COR-L47 (cell line): ENCODE results near the gene NR2E1.

Experiments used
- DNase-seq: peaks from one replicate; lab custom pipeline; 2025; lab: John Stamatoyannopoulos, UW

NR2E1 gene

DNA sequence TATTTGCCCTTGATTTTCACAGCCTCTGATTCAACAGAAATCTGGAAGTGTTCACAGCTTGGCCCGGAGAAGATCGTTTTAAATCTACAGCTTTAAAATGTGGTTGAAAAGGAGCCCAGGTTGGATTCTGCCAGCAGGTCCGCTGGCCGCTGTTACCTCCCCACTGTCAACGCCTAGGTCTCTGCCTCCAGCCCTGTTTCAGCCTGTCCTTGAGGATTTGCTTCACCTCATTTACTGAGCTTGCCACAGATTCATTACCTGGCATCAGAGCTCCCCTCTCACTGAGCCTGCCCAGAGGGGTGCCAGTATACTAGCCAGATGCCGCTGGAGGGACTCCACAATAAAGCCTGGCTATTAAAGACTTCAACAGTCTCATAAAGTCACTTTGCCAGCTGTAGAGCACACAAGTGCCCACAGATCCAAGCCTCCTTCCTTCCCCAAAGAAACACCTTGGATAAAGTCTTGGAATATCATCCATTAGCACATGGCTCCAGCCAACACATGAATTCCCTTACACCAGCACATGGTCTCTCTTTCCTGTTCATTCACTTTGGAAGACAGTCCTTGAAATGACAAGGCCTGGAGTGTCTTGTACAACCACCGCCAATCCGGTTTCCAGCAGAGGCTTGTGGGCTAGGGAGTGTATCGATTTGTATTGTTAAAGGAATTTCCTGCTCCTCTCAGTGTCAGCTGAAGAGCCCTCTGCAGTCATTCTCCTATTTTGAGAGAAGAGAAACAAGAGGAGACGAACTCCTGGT lies 9.5 kb upstream of the NR2E1 start:
- DNase-seq: no peak

DNA sequence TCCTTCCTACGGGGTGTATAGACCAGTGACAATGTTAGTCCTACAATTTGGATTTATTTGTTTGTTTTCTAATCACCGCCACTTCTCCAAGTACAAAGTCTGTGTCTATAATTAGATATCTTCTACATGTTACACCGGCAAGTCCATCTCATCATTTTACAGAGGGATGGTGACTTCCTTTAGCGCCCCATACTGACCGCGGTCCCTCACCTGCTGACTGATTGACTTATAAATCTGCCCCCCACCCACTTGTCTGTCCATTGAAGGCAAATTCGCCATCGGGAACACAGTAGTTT lies 8.9 kb upstream of the NR2E1 start:
- no peak for DNase-seq

DNA sequence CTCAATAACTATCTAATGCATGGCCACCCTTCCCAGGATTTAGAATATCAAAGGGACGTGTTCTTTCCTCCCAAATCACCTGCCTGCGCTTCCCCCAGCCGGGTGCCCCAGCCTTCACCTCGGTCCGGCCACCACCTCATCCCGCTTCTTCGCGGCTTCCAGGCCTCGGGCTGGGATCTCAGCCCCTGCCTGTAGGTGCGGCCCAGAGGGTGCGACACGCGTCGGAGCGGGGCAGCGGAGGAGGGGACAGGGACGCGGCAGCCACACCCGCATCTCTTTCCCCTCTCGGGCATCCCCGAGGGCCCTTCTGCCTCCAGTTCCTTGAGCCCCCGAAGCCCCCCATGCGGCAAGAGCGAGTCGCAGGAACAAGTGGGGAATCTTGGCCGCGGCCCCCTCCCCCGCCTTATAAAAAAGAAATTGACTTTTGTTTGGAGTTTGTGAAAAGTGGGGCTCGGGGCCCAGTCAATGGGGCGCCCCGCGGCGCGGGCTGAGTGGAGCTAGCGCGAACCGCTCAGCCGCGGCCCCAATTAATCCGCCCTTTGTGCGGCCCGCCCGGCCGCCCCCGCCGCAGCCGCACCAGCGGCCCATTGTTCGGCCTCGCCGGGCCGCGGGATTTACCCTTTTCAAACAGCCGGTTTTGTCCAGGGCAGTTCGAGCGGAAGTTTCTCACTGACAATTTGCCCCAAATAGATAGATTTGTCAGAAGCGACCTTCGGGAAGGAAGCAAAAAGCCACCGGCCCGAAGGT lies 8.4 kb upstream of the NR2E1 start:
- no peak for DNase-seq

DNA sequence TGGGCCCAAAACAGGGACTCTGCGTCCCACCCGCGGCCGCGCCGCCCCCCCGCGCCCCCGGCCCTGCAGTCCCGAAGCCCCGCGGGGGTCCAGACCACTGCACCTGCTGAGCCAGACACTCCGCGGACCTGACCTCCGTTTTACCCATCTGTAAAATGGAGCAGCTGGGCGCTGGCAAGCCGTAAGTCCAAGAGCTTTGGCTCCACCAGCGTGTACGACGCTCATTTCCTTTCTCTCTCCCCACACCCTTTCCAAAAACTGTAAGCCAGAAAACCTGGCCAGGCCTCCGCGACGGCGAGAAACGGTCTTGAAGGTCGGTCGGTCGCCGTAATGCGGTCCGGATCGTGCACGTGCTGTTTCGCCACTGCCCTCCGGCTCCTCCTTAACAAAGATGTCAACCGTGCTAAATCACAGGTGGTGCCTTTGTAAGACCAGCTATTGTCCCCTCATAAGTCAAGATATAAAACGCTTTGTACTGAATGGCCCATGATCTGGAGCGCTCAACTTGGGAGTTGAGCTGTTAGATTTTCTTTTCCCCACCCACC lies 7.8 kb upstream of the NR2E1 start:
- no peak for DNase-seq

DNA sequence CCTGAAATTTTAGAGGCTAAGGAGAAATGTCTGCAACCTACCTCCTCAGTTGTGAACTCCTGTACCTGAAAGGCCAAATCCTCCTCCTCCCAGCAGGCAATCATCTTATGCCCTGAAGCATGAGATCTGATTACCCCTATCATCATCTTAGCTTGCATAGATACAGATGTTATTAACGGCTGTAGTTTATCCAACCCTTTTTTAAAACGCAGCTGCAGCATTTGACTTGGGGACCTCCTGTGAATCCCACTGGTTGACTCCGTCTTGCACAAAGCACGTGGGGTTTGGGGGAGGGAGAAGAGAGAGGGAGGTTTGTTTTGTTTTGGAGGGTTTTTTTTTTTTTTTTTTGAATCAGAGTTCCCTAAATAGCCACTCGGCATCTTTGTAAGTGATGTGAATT lies 5.8 kb upstream of the NR2E1 start:
- no peak for DNase-seq

DNA sequence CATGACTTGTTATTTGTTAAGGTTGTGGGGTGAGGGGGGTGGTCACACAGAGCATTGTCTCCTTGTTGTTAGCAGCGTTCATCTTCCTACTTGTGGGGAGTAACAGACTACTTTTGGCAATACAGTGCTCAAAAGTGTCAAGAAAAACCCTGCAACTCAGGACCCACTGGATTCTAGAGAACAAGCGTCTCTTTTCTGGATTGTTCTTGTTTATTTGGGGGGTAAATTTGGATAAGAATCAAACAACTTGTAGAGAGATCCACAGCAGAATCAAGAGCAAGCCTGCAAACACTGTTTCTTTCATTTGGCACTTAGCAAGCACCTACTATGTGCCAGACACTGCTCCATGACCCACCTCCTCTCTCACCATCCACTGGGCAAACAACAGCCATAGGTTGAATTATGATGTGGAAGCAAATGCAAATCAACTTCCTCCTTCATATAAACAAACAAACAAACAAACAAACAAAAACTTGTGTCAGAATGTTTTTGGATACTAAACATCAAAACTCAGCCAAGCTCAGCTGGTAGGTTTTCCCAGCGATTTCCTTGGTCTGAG lies 4.0 kb upstream of the NR2E1 start:
- DNase-seq: no peak

DNA sequence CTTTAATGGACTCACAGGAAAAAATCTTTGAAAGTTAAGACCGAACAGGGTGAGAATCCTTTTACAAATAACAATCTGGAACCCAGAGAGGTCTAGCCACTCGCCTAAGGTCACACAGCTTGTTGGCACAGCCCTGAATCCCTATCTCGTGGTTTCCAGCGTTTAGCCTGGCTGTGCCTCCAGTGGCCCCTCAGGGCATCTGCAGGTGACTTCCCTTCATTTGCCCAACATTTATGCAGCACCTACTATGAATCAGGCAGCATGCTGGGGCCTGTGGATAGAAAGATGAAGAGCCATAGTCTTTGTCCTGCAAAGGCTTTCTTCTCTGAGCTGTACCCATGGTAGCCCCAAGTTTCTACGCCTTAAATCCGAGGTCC lies 2.6 kb upstream of the NR2E1 start:
- DNase-seq: no peak

DNA sequence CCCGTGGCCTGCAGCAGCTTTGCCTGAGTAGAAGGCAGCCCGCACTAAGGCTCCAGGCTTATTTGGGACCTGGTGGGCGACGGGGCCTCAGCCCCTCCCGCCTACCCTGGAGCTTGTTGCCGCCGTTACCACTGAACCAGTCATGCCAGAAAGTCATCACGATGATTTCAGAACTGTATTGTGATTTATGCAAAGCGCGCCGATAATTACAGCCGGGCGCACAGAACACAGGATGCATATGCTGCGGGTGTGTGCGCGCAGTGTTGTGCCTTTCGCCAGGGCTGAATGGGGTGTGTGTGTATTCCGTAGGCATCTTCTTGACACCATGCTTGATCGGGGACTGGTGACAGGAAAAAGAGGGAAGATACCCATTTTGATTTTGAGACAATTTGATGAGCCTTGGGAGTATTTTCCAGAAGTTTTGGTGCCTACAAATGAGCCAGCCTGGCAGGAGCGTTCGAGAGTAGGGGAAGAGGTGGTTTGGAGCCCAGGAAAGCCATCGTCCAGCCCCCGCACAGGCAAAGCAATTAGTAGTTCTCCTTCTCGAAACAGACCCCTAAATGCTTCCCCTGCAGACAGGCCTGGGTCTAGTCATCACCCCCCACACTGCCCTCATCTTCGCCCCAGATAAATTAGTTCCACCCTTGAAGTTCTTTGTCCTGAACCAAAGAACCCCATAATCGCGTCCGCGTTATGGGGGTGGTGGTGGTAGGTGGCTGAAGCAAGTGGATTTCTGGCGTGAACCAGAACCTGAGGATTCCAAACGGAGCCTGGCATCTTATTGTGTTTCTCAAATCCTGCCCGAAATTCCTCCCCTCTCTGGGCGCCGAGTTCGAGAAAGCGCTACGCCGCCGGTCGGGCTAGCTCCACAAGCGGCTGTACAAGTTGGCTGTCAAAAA lies 1.9 kb upstream of the NR2E1 start:
- DNase-seq: no peak

DNA sequence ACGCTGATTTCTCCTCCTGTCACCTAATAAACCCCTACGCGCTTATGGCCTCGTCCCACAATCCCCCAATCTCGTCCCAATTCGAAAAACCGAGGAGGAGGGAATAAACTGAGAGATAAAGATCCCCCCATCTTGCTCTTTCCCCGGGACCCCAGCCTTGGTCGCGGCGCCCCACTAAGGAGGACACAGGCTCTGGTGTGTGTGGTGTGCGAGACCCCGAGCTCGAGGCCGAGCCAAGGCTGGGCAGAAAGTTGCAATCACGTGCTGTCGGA lies 1.3 kb upstream of the NR2E1 start:
- DNase-seq: no peak

DNA sequence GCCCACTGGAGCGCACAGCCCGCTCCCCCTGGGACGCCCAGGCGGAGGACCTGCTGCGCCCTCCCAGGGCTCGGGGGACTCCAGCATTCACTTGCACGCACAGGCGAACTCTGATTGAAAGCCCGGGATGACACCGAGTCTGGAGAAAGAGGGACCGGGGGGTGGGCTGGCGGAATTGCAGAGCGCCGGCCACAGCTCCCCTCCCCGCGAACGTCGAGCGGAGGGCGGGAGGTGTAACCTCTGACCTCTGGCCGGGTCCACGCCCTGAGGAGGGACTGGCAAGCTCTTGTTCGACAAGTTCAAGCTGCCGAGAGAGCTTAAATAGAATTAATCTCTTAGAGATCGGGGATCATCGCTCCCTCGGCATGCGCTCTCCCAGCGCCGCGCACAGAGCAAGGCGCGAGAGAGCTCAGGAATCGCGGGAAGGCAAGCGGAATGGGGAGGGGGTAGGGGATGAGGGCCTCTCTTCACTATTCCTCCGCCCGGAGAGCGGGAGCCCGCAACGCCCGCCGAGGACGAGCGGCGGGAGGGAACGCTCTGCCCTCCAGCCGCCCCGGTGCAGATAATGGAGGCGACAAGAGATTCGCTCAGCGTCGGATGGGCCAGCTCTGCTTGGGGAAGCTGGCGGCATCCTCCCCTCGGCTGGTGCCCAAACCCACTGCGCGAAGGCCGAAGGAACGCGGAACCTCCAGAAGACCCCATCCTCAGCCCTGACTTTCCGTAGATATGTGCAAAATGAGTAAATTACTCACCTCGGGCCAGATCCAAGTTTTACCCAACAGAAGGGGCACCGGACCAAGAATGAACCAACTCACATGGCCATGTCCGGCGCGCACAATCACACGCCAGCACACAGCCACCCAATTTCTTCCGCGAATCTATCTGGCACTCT lies 761 bp upstream of the NR2E1 start:
- DNase-seq: no peak

DNA sequence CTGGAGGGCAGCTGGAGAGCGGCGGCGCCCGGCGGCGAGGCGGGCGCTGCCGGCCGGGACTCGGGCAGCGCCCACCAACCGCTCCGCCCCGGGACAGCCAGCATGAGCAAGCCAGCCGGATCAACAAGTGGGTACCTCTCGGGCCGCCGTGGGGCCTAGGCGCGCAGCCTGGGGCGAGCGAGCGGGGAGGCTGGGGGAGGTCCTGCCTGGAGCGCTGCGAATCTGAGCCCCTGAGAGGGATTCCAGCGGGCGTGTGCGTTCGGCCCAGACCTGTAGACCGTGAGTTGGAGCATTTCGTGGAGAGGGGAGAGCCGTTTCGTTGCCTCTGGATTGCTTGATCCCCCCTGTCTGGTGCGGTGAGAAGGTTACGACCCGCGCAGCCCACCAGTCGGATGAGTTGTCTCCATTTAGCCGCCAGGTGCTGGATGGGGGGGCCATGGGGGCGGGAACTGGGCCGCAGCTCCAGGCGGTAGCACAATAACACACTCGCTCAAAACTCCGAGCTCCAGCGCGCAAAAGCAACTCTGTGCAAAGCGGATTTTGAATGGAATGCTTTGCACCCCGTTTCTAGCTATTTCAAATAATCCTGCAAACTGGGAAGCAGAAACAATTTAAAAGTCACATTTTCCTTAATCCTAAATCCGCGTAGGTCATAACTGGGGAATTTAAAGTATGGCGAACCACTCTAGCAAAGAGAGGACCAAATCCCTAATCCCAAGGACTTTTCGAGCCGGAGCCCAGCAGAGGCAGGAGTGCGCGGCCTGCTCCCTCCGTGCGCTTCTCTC lies 1.0 kb downstream of the NR2E1 start:
- DNase-seq: no peak

DNA sequence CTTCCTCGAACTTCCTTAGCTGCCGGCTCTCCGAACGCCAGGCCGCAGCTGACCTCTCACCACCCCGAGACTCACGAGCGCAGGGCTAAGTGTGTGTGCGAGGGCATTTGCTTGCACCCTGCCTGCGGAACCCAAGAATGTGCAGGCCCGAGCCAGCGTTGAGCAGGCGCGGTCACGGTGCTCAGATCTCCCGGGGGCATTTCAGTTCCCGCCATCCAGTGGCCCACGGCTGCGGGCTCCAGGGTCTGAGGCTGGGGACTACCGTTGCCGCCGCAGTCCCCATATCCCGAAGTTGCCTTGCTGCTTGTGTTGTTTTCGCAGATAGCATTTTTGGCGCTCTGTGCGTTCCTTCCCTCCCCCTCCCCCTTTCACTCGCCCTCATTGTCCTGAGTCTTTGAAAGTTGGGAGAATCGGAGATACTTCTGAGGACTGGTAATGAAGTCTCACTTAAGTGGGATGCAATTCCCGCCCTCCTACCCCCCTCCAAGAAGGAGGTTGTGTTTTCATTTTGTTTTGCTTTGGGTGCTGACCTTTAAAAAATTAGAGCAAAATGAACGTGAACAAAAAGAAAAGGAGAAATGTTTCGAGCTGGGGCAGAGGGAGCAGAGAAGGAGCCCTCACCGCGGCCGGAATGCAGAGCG lies 1.7 kb downstream of the NR2E1 start:
- DNase-seq: no peak

DNA sequence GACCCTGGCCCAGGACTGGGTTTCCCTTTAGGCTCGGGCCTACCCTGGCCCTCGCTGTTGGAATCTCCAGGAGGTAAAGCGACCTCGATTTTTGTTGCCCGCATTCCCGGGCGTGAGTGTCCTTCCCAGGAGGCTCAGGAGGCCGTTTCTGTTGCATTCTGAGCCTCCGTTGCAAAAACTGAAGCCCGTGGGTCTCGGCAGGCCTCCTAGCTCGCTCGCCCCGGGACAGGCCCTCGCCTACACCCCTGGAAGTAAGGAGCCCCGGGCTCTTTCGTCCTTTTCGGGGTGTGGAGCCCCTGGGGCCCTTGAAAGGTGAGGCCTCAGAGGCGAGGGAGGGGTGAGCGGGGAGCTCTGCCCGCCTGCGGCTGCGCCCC lies 2.3 kb downstream of the NR2E1 start:
- no peak for DNase-seq

DNA sequence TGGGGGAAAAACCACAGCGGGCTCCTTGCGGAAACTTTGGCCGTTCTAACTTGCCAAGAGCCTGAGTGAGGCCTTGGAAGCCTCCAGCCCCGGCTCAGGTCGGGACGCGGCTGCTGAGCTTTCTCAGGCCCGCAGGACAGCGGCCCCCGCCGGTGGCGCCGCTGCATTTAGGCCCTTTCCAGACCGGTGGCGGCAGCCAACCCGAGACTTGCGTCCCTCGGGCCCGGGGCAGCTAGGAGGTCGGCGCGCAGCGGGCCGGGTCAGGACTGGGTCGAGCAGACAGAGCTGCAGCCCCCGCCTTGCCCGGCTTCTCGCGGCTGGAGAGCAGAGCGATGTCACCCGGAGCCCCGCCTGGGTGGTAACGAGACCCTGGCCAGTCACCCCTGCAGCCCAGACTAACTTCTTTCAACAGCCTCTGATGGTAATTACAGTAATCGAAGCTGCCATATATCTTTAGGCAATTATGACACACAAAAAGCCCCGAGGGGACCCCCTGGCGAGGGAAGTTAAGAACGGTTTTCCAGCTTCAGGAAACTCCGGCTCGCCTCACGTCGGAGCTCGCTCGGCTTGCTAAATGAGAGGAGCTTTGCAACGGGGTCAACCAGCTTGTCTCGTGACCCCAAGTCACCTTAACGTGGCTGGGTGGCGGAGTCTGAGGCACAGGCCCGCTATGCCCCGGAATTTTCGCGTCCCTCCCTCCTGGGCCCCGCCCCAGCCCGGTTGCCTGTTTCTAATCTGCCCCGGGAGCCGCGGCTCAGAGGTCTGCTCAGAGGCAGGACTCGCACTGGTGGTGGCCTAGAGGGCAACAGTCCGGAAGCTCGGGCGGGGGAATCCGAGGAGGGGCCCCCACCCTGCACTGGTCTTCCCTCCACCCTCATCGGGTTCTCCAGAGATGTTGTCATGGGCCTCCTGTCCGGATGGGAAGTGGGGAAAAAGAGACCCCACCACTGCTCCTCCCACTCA lies 3.0 kb downstream of the NR2E1 start:
- no peak for DNase-seq

DNA sequence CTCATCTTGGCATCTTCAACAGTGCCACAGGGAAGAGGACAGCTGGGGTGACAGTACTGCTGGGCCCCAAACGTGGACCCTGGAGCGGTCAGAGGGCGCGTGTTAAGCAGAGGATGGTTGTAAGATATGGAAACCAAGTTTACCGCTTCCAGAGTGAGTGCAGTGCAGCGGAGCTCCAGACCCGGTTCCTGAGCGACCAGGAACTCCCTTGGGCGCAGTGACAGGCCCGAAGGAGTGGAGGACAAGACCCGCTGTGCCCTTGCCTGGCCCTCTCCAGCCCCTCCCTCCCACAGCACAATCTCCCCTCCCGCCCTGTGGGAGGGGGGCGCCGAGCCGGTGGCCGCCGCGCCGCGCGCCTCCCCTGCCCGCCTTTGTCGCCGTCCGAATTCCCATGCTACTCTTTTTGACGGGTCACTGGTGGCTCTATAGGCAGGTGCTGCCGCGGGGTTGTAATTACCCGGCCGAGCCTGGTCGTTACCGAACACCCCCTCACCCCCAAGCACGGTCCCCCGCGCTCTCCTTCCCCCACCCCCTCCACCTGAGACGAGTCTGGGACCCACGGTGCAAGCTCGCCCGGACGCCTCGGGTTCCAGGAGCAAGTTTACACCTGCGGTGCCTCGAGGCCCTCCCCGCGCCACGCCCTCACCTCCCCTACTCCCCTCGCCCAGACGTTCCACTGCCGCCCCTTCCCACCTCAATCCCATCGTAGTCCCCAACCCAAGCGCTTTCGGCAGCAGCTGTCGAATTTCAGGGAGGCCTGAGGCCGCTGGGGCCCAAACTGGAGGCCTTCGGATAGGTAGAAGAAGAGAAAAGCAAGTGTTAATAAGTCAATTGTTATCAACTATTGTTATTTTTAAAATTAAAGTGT lies 3.9 kb downstream of the NR2E1 start:
- no peak for DNase-seq

DNA sequence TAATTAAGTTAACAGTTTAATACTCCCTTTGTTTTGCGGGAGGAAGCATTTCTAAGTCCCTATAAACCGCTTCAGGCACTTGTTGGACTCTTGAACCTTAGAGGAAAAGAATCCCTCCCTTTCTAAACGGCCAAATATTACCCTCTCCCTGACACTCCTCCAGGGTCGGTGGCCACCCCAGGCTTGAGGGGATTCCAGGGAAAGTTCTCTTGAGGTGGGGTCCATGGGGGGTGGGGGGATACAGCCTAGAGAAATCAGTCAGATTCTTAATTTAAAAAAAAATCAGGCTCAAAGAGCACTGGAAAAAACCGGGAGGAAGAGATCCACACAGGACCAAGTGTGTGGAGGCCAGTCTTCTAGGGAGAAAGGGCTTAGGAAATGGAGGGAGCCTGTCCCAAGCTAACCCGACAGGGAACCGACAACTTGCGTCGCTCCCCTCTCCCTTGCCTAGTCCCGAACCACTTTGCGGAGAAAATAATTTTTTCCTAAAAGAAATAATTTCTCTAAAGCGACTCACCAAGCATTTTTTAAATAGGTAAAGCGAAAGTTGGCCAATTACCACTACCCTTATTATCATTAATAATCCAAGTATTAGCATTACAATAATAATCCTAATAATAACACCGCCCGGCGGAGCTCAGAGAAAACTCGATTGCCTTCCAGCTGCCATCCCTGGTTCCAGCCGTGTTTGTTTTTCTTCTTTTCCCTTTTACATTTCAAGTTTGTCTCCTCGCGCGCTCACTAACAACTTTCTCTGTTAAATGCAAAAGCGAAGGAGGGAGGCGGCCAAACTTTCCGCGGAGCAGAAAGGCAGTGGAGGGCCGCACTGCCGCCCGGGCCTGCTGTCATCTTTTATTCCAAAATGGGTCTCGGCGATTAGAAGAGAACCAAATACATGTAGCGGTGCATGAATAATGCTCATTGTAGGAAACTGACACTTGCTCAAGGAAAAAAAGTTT lies 4.8 kb downstream of the NR2E1 start:
- no peak for DNase-seq
